Dermis microvascular lymphatic vessel endothelial cell (primary cell): ENCODE data around the gene RASSF10. TPM values are rescaled to one million over a fixed set of nuclear protein-coding genes. Genes with fewer than 3 reads are reported as not detected.
A peak's percentile ranks its signal among the peaks of the same experiment; 100 is the strongest.
"Not testable (repeated sequence)": the region's sequence is repeated elsewhere in the genome, so short reads cannot be mapped to it uniquely, and the experiment has no call there.

Experiments used
- DNase-seq, 2 donors: peaks; one replicate each; pipeline versions ENCODE4 v3.0.0 to v3.0.0-alpha.2; 2010; ENCODE audit warnings: low read depth in 2 of 2
- total RNA-seq: library from RNA; depleted of rRNA; stranded (reverse); fragments of >200 nt; gene quantifications from 2 replicates; pipeline ENCODE4 v1.2.1, GENCODE V29; 2014

The RASSF10 gene
- total RNA-seq, 1 donor from 2014 or later: 11.8 TPM

DNA sequence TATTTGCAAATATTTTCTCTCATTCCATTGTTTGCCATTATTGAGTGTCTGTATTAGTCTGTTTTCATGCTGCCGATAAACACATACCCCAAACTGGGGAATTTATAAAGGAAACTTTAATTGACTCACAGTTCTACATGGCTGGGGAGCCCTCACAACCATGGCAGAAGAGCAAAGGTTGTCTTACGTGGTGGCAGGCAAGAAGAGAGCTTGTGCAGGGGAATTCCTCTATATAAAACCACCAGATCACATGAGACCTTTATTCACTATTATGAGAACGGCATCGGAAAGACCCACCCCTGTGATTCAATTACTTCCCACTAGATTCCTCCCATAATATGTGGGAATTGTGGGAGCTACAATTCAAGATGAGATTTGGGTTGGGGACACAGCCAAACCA is 10.2 kb downstream of the RASSF10 start:
- no peak for DNase-seq

DNA sequence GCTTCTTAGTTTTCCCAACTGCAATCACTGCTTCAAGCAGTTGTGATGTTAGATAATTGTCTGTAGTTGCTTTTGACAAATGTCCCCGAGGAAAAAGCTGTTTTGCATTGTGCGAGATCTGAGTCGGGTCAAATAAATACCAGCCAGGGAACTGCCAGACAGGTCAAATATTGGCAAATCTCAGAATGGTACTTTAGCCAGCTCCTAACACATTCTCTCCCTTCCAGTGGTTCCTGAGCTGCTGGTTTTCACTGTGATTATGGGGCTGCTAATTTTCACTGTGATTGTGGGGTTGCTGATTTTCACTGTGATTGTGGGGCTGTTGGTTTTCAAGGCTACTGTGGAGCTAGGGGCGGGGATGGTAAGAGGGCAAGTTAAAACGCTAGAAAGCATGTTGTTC is 14.3 kb downstream of the RASSF10 start:
- no peak for DNase-seq

DNA sequence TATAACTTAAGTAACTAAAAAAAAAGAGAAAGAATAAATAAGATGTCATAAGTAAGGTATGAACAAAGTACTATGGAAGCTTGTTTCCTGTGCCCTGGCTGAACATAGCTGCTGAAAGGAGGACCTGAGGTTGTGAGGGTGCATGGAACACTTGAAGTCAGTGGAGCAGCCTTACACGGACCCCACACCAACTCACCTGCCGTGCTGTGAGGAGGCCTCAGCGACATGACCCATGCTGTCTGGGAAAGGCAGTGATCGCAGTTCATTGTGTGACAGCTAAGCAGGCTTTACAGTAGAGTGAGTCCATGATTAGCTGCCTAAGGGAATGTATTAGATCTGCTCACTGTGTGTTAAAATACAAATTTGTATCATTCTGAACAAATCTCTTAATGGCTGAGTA is 17.6 kb downstream of the RASSF10 start:
- DNase-seq: no peak

DNA sequence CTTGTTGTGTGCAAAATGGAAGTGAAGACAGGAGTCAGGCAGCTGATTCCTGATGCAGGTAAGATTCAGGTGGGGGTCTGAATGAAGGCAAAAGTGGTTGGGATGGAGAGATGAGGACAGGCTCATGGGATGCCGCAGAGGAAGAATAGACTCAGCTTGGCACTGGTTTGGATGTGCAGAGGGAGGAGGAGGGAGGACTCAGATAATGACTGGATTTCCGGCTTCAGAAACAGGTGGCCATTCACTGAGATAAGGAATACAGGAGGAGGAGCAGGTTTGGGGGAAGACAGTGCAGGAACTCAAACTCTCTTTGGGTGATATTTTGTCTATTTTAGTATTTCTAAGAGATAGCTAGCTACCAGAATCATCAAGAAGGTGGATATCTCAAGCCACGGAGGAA is 19.2 kb downstream of the RASSF10 start:
- no peak for DNase-seq

DNA sequence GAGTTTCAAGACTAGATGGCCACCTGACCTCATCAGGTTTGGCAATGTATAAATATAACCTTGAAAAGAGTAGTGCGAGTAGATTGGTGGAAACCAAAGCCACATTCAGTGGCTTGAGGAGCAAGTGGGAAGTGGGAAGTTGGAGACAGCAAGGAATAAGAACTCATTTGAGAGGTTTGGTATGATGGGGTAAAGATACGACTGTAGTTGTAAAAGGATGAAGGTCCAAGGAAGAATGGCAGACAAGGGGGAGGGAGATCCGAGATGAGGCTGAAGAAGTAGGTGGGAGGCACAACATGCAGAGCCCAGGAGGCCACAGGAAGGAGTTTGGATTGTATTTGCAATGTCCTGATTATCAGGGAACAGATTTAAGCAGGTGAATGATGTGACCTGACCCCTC is 20.8 kb downstream of the RASSF10 start:
- DNase-seq: no peak

DNA sequence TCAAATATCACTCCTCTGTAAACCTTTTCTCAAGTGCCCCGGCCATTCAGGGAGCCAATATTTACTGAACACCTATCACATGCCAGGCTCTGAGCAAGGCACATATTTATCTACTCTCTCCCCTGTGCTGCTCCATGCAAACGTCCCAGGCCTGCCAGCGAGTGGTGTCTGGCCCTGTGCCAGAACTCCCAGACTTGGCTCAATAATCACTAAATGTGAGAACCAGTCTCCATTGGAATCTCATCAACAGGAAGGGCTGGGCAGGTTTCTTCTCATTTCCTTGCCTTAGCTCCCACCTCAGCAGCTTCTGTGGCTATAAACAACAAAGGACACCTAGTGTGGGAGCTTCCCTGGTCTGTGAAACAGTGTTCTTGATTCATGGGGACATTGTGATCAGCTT is 21.7 kb downstream of the RASSF10 start:
- peak; percentile 36 to 73 for DNase-seq

DNA sequence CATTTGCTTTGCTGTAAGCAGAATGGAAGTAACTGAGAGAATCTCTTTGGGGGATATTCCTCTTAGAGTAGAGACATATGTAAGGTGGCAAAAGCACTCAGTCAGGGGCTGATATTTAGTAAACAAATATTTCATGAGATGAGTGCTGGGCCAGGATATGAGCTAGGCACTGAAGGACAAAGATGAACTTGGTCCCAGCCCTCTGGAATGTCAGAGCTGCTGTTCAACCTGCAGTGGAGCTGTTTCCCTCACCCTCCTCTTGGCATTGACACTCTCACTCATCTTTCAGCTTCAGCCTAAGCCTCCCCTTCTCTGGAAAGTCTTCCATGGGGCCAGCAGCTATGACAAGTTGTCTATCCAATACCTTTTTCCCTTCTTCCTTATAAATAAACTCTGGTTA is 22.2 kb downstream of the RASSF10 start:
- DNase-seq: peak in 1 of 2 donors; percentile 10

DNA sequence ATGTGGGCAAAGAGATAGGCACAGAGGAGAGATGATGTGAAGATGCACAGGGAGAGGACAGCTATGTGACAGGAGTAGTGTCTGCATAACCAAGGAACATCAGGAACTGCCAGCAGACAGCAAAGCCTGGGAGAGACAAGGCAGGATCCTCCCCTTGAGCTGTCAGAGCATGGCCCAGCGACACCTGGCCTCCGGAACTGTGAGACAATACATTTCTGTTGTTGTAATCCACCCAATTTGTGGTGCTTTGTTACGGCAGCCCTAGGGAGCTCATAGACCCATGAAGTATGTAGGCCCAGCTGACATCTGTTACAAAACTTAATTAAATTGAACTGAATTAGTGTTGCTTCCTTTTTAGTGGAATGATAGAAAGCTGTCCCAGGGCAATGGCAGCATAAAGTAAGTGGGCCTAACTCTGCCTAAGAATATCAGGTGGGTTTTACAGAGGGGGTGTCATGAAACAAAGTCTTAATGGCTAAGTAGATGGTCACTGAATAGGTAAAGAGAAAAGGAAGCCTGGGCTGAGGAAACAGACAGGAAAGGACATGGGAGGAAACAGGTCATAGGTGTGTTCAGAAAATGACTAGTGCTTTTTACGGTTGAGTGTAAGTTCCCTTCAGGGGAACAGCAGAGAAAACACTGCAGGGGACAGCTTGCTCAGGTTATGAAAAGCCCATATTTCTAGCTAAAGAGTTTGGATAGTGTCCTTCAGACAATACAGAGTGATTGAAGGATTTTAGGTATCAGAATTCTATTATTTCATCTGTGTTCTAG is 24.8 kb downstream of the RASSF10 start:
- DNase-seq: no peak

DNA sequence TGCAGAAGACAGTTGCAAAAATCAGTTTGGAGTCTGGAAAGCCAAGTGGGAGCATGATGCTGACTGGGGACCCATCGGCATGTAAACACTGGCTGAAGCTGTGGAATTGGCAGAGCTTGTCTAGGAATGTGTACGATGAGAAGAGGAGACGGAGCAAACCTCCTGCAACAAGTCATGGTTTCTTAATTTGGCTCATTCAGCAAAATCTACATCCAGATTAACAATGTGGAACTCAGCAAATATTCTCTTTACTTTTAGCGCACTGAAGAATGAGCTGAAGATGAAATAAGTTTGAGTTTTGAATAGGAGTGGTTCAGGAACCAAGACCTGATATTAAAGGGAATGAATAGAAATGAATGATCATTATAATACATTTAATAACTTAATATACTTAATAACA is 26.6 kb downstream of the RASSF10 start:
- DNase-seq: no peak

DNA sequence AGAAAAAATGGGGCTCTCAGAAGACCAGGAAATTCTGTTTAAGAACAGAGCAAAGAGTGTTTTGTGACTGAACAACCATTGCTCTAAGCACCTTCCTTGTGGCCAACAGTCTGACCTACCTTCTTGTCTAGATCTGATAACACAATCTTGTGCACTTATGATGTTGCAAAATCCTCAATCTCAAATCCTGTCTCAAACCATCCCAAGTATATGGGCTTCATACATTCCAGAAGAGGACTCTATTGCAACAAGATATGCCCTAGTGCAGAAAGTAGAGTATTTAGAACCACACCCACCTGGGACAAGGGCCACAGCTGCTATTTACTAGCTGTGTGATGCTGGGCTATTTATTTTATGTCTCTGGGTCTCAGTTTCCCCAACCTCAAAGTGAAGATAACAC is 27.1 kb downstream of the RASSF10 start:
- no peak for DNase-seq

DNA sequence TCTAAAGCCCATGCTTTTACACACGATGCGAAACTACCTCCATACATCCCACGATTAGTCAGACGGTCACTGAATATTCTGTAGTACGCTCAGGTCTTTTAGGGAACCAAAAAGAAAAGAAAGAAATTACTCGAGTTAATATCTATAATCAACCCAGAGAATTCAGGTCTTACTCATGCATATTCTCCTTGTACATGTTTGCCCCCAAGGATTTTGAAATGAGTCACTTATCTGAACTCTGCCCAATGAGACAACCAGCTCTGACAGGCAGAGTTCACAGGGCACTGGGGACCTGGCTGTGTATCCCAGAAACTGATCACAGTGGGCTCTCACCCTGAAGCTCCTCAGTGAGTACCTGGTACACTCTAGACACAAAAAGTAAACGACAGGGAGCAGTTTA is 29.2 kb downstream of the RASSF10 start:
- no peak for DNase-seq

DNA sequence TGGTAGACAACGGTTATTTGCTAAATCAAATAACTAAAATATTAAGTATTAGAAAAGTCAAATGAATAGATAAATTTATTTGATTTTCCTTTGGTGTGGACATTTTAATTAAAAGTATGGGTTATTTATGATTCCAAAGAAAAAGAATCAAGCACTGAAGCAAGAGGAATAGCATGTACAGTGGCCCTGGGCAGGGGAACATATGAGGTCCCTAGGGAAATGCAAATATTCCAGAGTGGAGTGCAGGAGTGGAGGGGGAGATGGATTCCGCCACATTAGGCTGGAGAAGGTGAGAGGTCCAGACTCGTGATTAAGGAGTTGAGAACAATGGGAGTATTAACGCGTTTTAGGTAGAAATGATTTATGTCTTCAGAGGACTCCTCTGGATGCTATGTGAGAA is 30.0 kb downstream of the RASSF10 start:
- DNase-seq: no peak

DNA sequence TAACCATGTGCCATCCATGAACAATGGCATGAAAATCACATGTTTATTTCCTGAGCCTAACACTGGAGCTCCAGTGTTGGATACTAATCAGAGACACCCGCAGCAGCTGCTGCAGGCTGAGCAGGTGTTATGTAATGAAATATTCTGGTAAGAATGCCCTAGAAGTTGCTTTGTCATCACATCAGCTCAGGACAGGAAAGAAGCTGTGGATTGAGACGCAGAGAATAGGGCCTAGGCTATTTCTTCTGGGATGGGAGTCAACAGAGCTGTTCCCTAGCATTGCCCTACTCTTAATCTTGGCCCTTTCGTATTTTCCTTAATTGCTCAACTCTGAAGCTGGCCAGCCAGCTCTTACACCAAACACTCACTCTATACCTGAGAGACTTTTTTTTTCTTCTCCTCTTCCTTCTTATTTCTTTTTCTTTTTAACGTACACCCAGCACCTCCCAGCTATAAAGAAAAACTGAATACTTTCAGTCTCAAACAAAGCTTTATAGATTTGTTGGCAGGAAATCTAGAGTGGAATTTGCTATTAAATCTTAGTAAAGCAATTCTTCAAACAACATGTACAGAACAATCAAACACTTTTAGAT is 31.9 kb downstream of the RASSF10 start:
- no peak for DNase-seq

DNA sequence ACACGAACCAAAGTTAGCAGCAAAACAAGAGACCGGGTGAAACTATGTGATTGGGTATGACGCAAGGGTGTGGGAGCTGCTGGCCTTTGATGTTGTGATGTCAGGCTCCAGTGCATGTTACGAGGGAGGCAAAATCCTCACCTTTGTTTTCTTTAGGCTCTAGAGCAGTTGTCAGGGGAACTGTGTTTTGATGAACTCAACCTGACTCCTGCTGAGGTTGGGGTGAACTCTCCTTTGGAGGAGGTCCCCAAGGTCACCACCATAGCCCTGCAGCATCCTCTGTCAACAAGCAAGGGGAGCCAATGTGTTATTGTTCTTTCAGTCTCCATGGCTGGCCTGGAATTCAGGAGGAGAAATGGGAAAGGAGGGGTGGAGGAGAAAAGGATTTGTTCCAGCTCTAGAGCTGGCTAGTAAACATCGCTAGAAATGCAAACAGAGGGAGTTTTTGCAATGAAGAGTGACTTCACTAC is 33.8 kb downstream of the RASSF10 start:
- peak in 1 of 2 donors; percentile 10 for DNase-seq

DNA sequence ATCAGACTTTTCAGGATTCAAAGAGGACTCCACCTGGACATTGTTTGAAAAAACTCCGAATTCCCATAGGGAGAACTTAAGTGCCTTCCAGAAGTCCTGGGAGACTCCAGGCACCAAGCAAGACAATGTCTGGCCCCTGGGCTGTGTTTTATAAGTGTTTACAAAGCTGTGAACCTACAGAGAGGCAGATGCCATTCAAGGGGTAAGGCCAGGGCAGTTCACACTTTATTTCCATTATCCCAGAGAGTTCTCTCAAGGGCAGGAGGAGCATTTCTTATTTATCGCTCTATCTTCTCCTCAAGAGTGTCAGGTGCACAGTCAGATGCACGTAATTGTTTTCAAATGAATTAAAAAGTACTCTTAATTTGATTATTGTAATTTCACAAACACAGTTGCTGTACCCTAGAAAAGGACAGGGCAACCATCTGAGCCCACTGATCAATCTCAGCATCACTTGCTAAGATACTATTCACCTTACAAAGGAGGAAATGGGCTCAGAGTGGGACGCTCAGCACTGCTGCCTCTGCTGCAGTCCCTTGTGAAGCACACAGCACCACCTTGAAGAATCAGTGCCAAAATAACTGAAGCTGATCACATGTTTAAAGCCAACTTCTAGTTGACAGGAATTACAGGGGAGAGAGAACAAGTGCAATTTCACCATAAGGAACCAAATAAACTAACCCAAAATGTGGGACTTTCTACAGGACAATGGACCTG is 35.0 kb downstream of the RASSF10 start:
- DNase-seq: no peak

DNA sequence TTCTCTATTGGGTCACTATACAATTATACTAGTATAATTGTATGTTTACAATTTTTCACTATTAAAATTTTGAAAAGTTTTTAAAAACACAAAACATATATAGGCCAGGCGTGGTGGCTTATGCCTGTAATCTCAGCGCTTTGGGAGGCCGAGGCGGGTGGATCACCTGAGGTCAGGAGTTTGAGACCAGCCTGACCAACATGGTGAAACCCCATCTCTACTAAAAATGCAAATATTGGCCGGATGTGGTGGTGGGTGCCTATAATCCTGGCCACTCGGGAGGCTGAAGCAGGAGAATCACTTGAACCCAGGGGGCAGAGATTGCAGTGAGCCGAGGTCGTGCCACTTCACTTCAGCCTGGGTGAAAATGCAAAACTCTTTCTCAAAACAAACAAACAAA is 36.0 kb downstream of the RASSF10 start:
- DNase-seq: not testable (repeated sequence)

DNA sequence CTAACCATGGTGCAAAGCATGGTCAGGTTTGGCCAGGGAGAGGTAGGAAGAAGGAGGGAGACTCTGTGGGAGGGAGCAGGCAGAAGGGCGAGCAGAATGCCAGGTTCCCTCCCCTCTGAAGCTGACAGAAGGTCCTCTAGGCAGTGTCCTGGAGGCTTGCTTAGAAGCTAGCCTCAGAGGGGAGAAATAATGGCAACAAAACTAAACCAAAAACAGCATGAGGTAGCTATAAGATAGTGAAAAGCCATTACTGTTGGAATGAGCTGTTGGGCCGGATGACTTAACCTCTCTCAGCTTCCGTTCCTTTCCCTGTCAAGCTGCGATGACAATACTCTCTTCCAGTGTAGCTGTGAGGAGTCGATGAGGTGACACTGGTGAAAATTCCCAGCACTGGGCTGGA is 36.6 kb downstream of the RASSF10 start:
- no peak for DNase-seq

DNA sequence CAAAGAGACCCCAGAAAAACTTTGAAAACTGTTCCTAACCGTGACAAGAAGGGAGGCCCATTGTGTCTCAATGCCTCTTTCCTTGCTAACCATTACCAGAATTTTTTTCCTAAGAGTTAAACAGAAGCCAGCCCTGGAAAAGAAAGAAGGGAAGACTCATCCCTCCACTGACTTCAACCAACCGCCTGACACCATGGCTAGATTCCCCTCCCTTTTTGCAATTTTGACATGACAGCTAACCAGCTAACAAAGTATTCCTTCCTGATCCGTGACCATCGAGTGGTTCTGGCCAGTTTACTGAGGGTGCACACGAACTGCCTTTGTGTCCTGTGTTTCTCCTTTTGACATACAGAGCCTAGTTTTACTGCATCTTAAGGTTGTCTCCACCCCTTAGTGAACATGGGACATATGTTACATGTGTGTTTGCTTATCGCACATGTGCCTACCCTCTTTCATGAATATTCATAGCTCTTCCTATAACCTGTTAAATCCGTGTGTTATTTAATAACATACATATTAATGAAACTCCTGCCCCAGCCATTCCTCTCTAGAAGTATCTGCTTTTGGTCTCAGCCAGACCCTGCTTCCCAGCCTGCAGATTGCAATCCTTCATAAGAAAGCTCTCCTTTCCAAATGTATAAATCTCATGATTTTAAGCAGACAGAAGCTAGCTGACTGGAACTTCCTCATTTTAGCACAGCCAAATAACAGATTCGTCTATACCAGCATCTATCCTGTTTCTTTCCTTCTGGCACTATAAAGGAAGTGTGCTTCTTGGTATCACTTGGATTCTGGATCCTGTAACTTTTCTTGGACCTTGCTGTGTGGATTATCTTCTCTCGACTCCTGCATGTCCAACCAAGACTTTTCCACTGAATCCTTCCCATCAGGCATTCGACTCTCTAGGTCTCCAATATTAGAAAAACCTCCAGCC is 37.8 kb downstream of the RASSF10 start:
- no peak for DNase-seq

DNA sequence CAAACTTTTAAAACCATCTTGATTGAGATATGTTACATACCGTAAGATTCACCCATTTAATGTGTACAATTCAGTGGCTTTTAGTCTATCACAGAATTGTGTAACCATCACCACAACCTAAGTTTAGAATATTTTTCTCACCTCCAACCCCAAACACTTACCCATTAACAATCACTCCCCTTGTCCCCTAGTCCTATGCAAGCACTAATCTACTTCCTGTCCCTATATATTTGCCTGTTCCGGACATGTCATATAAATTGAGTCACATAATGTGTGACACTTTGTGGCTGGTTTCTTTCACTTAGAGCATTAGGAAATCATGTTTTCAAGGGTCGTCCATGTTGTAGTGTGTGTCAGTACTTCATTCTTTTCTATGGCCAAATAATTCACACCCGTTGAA is 38.8 kb downstream of the RASSF10 start:
- DNase-seq: no peak

DNA sequence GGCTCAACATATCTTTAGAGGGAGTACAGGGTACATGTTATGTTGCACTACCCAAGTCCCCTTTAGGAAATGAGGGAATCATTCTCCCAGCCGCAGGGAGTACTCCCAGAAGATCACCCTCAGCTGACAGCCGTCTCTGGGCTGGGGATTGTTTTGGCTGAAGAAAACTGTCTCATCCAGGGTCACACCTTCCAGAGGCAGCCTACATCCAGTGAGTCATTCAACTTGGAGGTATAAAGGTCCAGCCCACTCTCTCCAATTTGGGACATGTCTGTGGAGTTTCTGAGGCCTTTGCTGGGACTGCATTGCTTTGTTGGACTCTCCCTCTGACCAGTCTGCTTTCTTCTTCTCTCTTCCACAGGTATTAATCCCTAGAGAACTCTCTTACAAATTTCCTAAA is 42.1 kb downstream of the RASSF10 start:
- DNase-seq: no peak

DNA sequence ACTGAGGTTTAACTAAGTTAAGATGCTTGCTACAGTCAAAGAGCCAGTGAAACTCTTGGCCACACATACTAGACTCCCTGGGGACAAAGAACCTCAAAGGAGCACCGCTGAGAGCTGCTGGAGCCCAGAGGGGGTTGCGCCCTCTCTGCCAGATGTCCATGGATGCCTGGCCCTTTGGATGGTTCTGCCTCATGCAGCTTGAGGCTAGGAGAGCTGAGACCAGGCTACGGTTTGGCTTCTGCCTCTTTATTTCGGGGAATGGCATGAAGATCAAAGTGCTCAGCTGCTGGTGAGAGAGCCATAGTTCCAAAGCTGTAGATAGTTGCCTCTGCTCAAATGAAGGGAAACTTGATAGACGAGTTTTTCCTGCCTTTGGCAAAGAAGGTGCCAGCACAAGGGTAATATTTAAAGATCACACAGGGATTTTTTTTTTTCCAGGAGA is 43.0 kb downstream of the RASSF10 start:
- no peak for DNase-seq
